ENCODE measurements around the gene SOX18.
"Not testable (repeated sequence)": the region's sequence is repeated elsewhere in the genome, so short reads cannot be mapped to it uniquely, and the experiment has no call there.

Gene SOX18

GRCh38 chr20:64021124-64021975 is 28.1 kb downstream of the SOX18 start:
- DNase-seq, result no peak

- no peak for DNase-seq
Measured at GRCh38 chr20:64015635-64016034, 33.8 kb downstream of the SOX18 start.

- not testable (repeated sequence) for DNase-seq
Measured at GRCh38 chr20:64012385-64013154, 36.9 kb downstream of the SOX18 start.

GRCh38 chr20:64011366-64011779 is 38.1 kb downstream of the SOX18 start:
- DNase-seq, result no peak

- DNase-seq, result no peak
Measured at GRCh38 chr20:64010711-64011237, 38.7 kb downstream of the SOX18 start.

GRCh38 chr20:64009811-64010387 is 39.5 kb downstream of the SOX18 start:
- no peak for DNase-seq

- DNase-seq, result no peak
Measured at GRCh38 chr20:64006902-64007301, 42.5 kb downstream of the SOX18 start.

- no peak for DNase-seq
Measured at GRCh38 chr20:64006490-64006889, 42.9 kb downstream of the SOX18 start.

- no peak for DNase-seq
Measured at GRCh38 chr20:64005394-64005793, 44.0 kb downstream of the SOX18 start.

- DNase-seq, result no peak
Measured at GRCh38 chr20:64003960-64004725, 45.3 kb downstream of the SOX18 start.

GRCh38 chr20:64001607-64002011 is 47.8 kb downstream of the SOX18 start:
- no peak for DNase-seq

- no peak for DNase-seq
Measured at GRCh38 chr20:64000906-64001305, 48.5 kb downstream of the SOX18 start.

Data from GF-D8 (cell line).